PC-9 (cell line): ENCODE measurements around the gene INTS1.

Source experiments
- EZH2 ChIP-seq: fragments of 200-600 bp; sonication (generic); IDR thresholded peaks from 2 replicates; pipeline ENCODE4 v1.8.0; 2017; ENCODE audit warnings: antibody characterized with exemption, low read depth
- TF ChIP-seq, protein P1 (sequence below): fragments of 200-600 bp; sonication (generic); conservative IDR thresholded peaks from 2 replicates; pipeline ENCODE4 v1.6.1; 2017; ENCODE audit warnings: mixed run types, antibody characterized with exemption, mild to moderate bottlenecking, moderate library complexity

DNA sequence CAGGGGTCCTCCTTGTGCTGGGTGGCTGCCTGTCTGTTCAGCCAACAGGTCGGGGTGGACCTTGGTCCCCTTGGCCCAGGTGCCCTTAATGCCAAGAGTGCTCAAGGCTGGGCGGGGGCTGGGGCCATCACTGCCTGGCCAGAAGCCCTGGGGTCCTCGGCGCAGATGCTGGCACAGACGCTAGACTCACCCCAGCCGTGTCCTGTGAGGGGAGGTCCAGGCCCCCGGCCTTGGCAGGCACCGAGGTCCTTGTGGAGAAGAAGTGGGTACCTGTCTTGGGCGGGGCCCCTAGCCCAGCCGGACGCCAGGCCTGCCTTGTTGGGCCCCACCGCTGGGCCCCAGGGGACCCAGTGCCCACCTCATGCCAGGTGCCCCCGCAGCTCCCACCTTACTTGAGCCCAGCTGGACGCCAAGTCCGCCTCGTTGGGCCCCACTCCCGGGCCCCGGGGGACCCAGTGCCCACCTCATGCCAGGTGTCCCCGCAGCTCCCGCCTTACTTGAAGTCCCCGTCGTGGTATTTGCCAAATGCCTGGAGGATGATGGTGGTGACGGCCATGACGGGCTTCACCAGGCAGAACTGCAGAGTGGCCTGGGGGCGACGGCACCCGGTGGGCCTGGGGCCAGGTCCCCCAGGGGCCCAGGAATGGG lies 45.3 kb upstream of the INTS1 start:
- TF ChIP-seq EZH2 = no peak
- TF ChIP-seq, protein P1, sequence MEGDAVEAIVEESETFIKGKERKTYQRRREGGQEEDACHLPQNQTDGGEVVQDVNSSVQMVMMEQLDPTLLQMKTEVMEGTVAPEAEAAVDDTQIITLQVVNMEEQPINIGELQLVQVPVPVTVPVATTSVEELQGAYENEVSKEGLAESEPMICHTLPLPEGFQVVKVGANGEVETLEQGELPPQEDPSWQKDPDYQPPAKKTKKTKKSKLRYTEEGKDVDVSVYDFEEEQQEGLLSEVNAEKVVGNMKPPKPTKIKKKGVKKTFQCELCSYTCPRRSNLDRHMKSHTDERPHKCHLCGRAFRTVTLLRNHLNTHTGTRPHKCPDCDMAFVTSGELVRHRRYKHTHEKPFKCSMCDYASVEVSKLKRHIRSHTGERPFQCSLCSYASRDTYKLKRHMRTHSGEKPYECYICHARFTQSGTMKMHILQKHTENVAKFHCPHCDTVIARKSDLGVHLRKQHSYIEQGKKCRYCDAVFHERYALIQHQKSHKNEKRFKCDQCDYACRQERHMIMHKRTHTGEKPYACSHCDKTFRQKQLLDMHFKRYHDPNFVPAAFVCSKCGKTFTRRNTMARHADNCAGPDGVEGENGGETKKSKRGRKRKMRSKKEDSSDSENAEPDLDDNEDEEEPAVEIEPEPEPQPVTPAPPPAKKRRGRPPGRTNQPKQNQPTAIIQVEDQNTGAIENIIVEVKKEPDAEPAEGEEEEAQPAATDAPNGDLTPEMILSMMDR = no peak
